Thyroid gland (tissue), 4 donors: ENCODE data around the gene IGFL3. TPM values are rescaled to one million over a fixed set of nuclear protein-coding genes. Genes with fewer than 3 reads are reported as not detected.

Experiments used
- DNase-seq, 2 donors: peaks; one replicate each; pipeline ENCODE4 v3.0.0-alpha.2; 2019
- H3K27ac ChIP-seq, 3 donors: fragments of 200-600 bp; sonication (generic); 1 replicate in 2 of 3; 2 replicates in 1 of 3; pipeline ENCODE4 v1.5.1; 2016 to 2019; ENCODE audit warnings: mild to moderate bottlenecking in 1 of 3, moderate library complexity in 1 of 3
- H3K27me3 ChIP-seq: fragments of 200-600 bp; sonication (generic); one replicate; pipeline ENCODE4 v1.5.1; 2019
- H3K36me3 ChIP-seq, 2 donors: fragments of 200-600 bp; sonication (generic); one replicate each; pipeline ENCODE4 v1.5.1; 2016 to 2019
- H3K4me1 ChIP-seq, 2 donors: fragments of 200-600 bp; sonication (generic); one replicate each; pipeline ENCODE4 v1.5.1; 2017 to 2019
- H3K4me3 ChIP-seq, 3 donors: fragments of 200-600 bp; sonication (generic); replicated peaks in 1 of 3; 1 replicate in 2 of 3; 2 replicates in 1 of 3; pipeline ENCODE4 v1.5.1; 2016; ENCODE audit warnings: mild to moderate bottlenecking in 1 of 3
- H3K9me3 ChIP-seq: fragments of 200-600 bp; sonication (generic); one replicate; pipeline ENCODE4 v1.5.1; 2017
- CTCF ChIP-seq, 6 experiments: fragments of 200-600 bp in 3 of 6; fragments of 450-650 bp in 3 of 6; sonication (generic) in 3 of 6; IDR thresholded peaks; one replicate each; pipeline ENCODE4 v1.5.1; 2016 to 2019; ENCODE audit warnings: antibody characterized with exemption in 6 of 6, mild to moderate bottlenecking in 2 of 6, inconsistent platforms in 1 of 6, moderate library complexity in 1 of 6
- POLR2A ChIP-seq, 2 donors: fragments of 450-650 bp; IDR thresholded peaks; one replicate each; pipeline ENCODE4 v1.6.1; 2017; ENCODE audit warnings: antibody characterized with exemption in 2 of 2, mild to moderate bottlenecking in 2 of 2, moderate library complexity in 1 of 2
- WGBS, 2 donors: methylation state at CpG; one replicate each; pipeline ENCODE4 v1.1.5; 2017; 5-methylcytosine and 5-hydroxymethylcytosine counted together
- intact Hi-C: fragments of 100-400 bp; cut with DNase I; formaldehyde crosslinking; loops from one replicate; pipeline ENCODE4 v1.15.1; 2023
- total RNA-seq, 4 donors: library from RNA; depleted of rRNA; stranded (reverse); fragments of >200 nt; gene quantifications; one replicate each; pipeline ENCODE4 v1.2.3, GENCODE V29; 2016

Gene IGFL3
- total RNA-seq, 4 donors from 2014 or later: not detected

GRCh38 chr19:46134527-46134926, 10.0 kb upstream of the IGFL3 start:
- H3K4me1 ChIP-seq: peaks cover 7 to 10% of the 10 kb centered on the region in 2 donors
- H3K27ac ChIP-seq: no peak overlapping the region
- H3K9me3 ChIP-seq: no peaks in the 10 kb centered on the region
- TF ChIP-seq POLR2A (IDR thresholded peaks at IDR 0.05): no peak
- TF ChIP-seq CTCF (IDR thresholded peaks at IDR 0.05): no peak
- H3K27me3 ChIP-seq: no peaks in the 10 kb centered on the region
- no peaks in the 10 kb centered on the region for H3K36me3 ChIP-seq
- no peak for DNase-seq
- no peak overlapping the region for H3K4me3 ChIP-seq
- intact Hi-C loops: no loop called here

- H3K27me3 ChIP-seq: no peaks in the 10 kb centered on the region
- TF ChIP-seq POLR2A (IDR thresholded peaks at IDR 0.05) (no peak), CTCF (IDR thresholded peaks at IDR 0.05) (no peak)
- DNase-seq: no peak
- peaks cover 7 to 10% of the 10 kb centered on the region in 2 donors for H3K4me1 ChIP-seq
- 95 to 96% methylated on average over 1 of the region's 1 CpG for WGBS, 2 donors
- H3K27ac ChIP-seq: peak overlapping the region in 1 of 3 donors; percentile 63
- intact Hi-C loops: no loop called here
- no peaks in the 10 kb centered on the region for H3K9me3 ChIP-seq
- no peak overlapping the region for H3K4me3 ChIP-seq
- no peaks in the 10 kb centered on the region for H3K36me3 ChIP-seq
Measured at GRCh38 chr19:46133777-46134241, 9.3 kb upstream of the IGFL3 start.

DNA sequence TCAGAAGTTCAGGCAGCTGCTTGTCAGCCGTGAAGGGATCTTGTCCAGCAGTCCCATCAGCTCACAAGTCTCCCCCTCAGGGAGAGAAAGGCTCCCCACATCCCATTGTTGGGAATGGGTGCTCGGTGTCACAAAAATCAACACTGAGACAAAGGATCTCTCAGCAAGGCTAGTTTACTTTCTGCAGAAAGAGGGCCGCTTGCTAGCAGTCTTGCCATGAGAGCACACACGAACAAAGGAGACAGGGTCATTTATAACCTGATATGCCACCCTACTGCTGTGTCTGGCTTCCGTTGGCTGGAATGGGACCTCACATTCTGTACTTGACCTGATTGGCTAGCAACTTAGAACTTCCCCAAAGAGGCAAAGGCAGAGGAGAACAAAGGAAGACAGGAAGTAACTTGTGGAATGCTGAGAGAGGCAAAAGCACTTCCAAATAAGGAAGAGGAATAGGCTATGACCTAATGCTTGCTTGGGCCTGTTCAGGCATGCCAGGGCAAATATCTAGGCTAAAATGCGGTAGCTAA, 8.7 kb upstream of the IGFL3 start:
- TF ChIP-seq POLR2A (IDR thresholded peaks at IDR 0.05) (peak in 1 of 2 donors; percentile 23), CTCF (IDR thresholded peaks at IDR 0.05) (no peak)
- peaks cover 7 to 10% of the 10 kb centered on the region in 2 donors for H3K4me1 ChIP-seq
- 46 to 55% methylated on average over 6 of the region's 6 CpGs for WGBS, 2 donors
- H3K27ac ChIP-seq: peak overlapping the region in 1 of 3 donors; percentile 63
- no peak overlapping the region for H3K4me3 ChIP-seq
- peak; percentile 21 to 36 for DNase-seq
- H3K27me3 ChIP-seq: no peaks in the 10 kb centered on the region
- intact Hi-C loops: no loop called here
- no peaks in the 10 kb centered on the region for H3K9me3 ChIP-seq
- H3K36me3 ChIP-seq: no peaks in the 10 kb centered on the region

DNA sequence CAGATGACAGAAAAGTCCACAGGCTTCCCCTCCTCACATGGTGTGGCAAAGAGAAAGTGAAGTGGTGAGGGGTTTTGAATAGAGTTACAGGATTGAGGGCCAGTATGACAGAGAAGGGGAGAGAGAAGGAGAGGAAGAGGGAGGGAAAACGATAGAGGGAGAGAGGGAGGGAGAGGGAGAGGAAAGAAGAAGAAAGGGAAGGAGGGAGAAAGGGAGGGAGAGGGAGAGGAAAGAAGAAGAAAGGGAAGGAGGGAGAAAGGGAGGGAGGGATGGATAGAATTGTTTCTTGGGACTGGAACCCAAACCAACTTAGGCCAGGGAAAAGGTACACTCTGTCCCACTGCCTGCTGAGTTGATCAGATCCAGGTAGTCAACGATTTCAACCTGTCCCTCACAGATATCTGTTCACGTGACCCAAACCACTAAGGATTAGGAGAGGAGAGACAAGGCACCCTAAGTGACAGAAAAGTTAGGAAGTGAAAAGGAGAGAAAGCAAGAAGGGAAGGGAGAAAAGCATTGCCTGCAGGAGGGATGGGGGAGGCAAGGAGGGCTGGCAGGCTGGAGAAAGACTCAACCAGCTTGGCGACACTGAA, 8.1 kb upstream of the IGFL3 start:
- 74 to 81% methylated on average over 4 of the region's 4 CpGs for WGBS, 2 donors
- peak overlapping the region in 1 of 3 donors; percentile 43 for H3K27ac ChIP-seq
- DNase-seq: no peak
- intact Hi-C loops: no loop called here
- no peaks in the 10 kb centered on the region for H3K9me3 ChIP-seq
- TF ChIP-seq POLR2A (IDR thresholded peaks at IDR 0.05) (no peak), CTCF (IDR thresholded peaks at IDR 0.05) (no peak)
- no peak overlapping the region for H3K4me3 ChIP-seq
- H3K27me3 ChIP-seq: no peaks in the 10 kb centered on the region
- H3K4me1 ChIP-seq: peaks cover 7 to 10% of the 10 kb centered on the region in 2 donors
- no peaks in the 10 kb centered on the region for H3K36me3 ChIP-seq

GRCh38 chr19:46131485-46132143, 7.1 kb upstream of the IGFL3 start:
- no peak for TF ChIP-seq POLR2A (IDR thresholded peaks at IDR 0.05)
- no peak for TF ChIP-seq CTCF (IDR thresholded peaks at IDR 0.05)
- Histone ChIP-seq H3K4me3 (no peak overlapping the region), H3K36me3 (no peaks in the 10 kb centered on the region), H3K4me1 (peaks cover 7 to 10% of the 10 kb centered on the region in 2 donors), H3K9me3 (no peaks in the 10 kb centered on the region), H3K27ac (no peak overlapping the region), H3K27me3 (no peaks in the 10 kb centered on the region)
- WGBS, 2 donors: 70 to 71% methylated on average over 10 of the region's 10 CpGs
- intact Hi-C loops: no loop called here
- DNase-seq: no peak
